Peyer's patch (tissue), 4 donors: ENCODE measurements around the gene OSBPL6. TPM values are rescaled to one million over a fixed set of nuclear protein-coding genes. Genes with fewer than 3 reads are reported as not detected.

ENCODE experiments used
- DNase-seq, 3 donors: peaks; one replicate each; pipeline ENCODE4 v3.0.0-alpha.2; 2017 to 2019
- H3K27ac ChIP-seq, 4 donors: fragments of 200-600 bp; sonication (generic); one replicate each; pipeline ENCODE4 v1.5.1; 2016 to 2019
- H3K27me3 ChIP-seq, 2 donors: fragments of 200-600 bp; sonication (generic); one replicate each; pipeline ENCODE4 v1.5.1; 2019
- H3K36me3 ChIP-seq, 3 donors: fragments of 200-600 bp; sonication (generic); one replicate each; pipeline ENCODE4 v1.5.1; 2016 to 2019
- H3K4me1 ChIP-seq, 4 donors: fragments of 200-600 bp; sonication (generic); one replicate each; pipeline ENCODE4 v1.5.1; 2016 to 2019
- H3K4me3 ChIP-seq, 4 donors: fragments of 200-600 bp; sonication (generic); 1 replicate in 3 of 4; 2 replicates in 1 of 4; pipeline ENCODE4 v1.5.1; 2016 to 2019; ENCODE audit warnings: mild to moderate bottlenecking in 1 of 4
- H3K9me3 ChIP-seq, 4 donors: fragments of 200-600 bp; sonication (generic); one replicate each; pipeline ENCODE4 v1.5.1; 2016 to 2019; ENCODE audit warnings: mild to moderate bottlenecking in 1 of 4
- CTCF ChIP-seq, 6 experiments: fragments of 450-650 bp in 4 of 6; fragments of 200-600 bp in 2 of 6; sonication (generic) in 1 of 6; IDR thresholded peaks; one replicate each; pipeline ENCODE4 v1.5.1; 2017 to 2019; ENCODE audit warnings: antibody characterized with exemption in 6 of 6, mild to moderate bottlenecking in 3 of 6, moderate library complexity in 1 of 6
- POLR2A ChIP-seq, 2 donors: fragments of 450-650 bp; IDR thresholded peaks; one replicate each; pipeline ENCODE4 v1.5.1; 2017; ENCODE audit warnings: antibody characterized with exemption in 2 of 2, mild to moderate bottlenecking in 2 of 2, moderate library complexity in 2 of 2
- total RNA-seq, 4 donors: library from RNA; depleted of rRNA; stranded (reverse); fragments of >200 nt; gene quantifications; one replicate each; pipeline ENCODE4 v1.1.0, GENCODE V29; 2016

The OSBPL6 gene
- total RNA-seq, 4 donors from 2014 or later, result 3.4 to 14.9 (median 4.9) TPM

GRCh38 chr2:178269438-178270224 is 75.3 kb downstream of the OSBPL6 start:
- Histone ChIP-seq H3K4me3 (no peak overlapping the region), H3K9me3 (no peaks in the 10 kb centered on the region), H3K36me3 (no peaks in the 10 kb centered on the region), H3K4me1 (no peaks in the 10 kb centered on the region), H3K27me3 (no peaks in the 10 kb centered on the region), H3K27ac (no peak overlapping the region)
- DNase-seq, result no peak
- TF ChIP-seq CTCF (IDR thresholded peaks at IDR 0.05) (no peak), POLR2A (IDR thresholded peaks at IDR 0.05) (no peak)

GRCh38 chr2:178270338-178270737 is 76.0 kb downstream of the OSBPL6 start:
- no peaks in the 10 kb centered on the region for H3K4me1 ChIP-seq
- no peak for TF ChIP-seq CTCF (IDR thresholded peaks at IDR 0.05)
- TF ChIP-seq POLR2A (IDR thresholded peaks at IDR 0.05), result no peak
- no peaks in the 10 kb centered on the region for H3K36me3 ChIP-seq
- no peak overlapping the region for H3K27ac ChIP-seq
- no peak for DNase-seq
- H3K4me3 ChIP-seq, result no peak overlapping the region
- H3K9me3 ChIP-seq, result no peaks in the 10 kb centered on the region
- no peaks in the 10 kb centered on the region for H3K27me3 ChIP-seq

GRCh38 chr2:178271094-178271493 is 76.8 kb downstream of the OSBPL6 start:
- DNase-seq, result no peak
- no peak overlapping the region for H3K4me3 ChIP-seq
- H3K27ac ChIP-seq, result no peak overlapping the region
- TF ChIP-seq CTCF (IDR thresholded peaks at IDR 0.05) (no peak), POLR2A (IDR thresholded peaks at IDR 0.05) (no peak)
- no peaks in the 10 kb centered on the region for H3K9me3 ChIP-seq
- no peaks in the 10 kb centered on the region for H3K36me3 ChIP-seq
- H3K27me3 ChIP-seq, result no peaks in the 10 kb centered on the region
- H3K4me1 ChIP-seq, result no peaks in the 10 kb centered on the region

DNA sequence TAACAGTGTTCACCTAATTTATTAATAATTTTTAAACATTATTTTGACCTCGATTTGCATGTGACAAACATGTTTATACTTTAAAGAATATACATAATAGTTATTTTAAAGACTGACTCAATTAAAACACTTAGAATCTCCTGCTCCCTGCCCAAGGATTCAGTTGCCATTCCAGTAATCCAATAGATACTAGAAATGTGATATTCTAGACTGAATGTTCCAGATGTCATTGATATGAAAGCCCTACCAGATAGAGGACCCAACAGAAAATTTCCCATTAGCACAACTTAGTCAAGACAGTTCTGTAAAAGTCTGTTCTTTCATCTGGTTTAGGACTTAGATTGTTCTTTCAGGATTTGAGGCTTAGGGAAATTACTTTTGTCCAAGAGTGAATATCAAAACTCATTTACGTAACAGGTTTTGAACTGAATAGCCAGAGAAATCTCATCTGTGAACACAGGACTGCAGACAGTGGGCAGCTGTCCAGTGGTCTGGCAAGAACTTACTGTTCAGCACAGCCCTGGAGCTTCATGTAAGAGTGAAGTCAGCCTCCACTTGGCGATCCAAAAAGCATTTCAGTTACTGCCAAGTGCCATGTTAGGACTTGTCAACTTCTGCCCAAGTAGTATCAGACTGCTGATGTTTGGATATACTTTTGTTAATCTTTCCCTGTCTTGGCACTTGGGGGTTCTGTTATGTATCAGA is 77.5 kb downstream of the OSBPL6 start:
- TF ChIP-seq POLR2A (IDR thresholded peaks at IDR 0.05) (no peak), CTCF (IDR thresholded peaks at IDR 0.05) (no peak)
- Histone ChIP-seq H3K27ac (no peak overlapping the region), H3K4me1 (no peaks in the 10 kb centered on the region), H3K9me3 (no peaks in the 10 kb centered on the region), H3K36me3 (no peaks in the 10 kb centered on the region), H3K4me3 (no peak overlapping the region), H3K27me3 (no peaks in the 10 kb centered on the region)
- DNase-seq, result peak in 2 of 3 donors; percentile 17 to 51

DNA sequence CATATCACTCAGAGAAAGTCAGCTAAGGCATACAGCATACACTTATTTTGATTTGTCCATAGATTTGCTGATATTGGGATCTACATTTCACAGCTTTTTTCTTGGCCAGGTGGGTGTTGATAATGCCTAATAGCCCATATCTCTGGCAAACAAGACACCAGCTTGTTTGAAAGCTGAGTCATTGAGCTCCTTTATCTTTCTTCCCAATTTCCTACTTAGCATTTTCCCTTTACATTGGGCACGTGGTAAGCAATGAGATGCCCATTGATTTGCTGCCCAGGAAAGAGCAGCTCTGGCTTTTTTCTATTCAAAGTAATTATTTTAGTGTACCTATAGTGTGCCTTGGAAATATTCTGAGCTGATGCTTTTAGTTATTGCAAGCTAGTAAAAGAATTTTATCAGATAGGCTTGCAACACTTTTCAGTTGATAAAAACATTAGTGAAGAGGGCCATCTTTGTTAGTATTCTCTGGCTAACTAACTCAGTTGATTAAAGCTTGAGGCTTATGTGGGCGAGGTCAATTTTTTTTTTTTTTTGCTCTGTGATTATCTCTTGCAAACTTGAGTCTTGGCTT is 79.6 kb downstream of the OSBPL6 start:
- no peak for DNase-seq
- Histone ChIP-seq H3K9me3 (no peaks in the 10 kb centered on the region), H3K36me3 (no peaks in the 10 kb centered on the region), H3K4me3 (no peak overlapping the region), H3K27me3 (no peaks in the 10 kb centered on the region), H3K27ac (no peak overlapping the region), H3K4me1 (peaks cover 0 to 6% (median 0%) of the 10 kb centered on the region in 4 donors)
- TF ChIP-seq CTCF (IDR thresholded peaks at IDR 0.05) (no peak), POLR2A (IDR thresholded peaks at IDR 0.05) (no peak)
